ENCODE measurements around the gene REEP1. TPM values are rescaled to one million over a fixed set of nuclear protein-coding genes. Genes with fewer than 3 reads are reported as not detected.
A peak's percentile ranks its signal among the peaks of the same experiment; 100 is the strongest.

Gene REEP1
- polyA plus RNA-seq, 1 donor = 36.9 TPM

- WGBS (ENCODE audit: insufficient coverage, low lambda C conversion rate) = no CpG with 5 or more reads among the region's 3 CpGs
- Histone ChIP-seq H3K27me3 (ENCODE audit: control insufficient read depth, insufficient read depth, low read length) (no peaks in the 10 kb centered on the region), H3K4me1 (ENCODE audit: control insufficient read depth, insufficient read depth, low read length) (peaks cover 30% of the 10 kb centered on the region), H3K27ac (ENCODE audit: low read length) (no peak overlapping the region), H3K9me3 (ENCODE audit: control insufficient read depth, low read depth, low read length) (no peaks in the 10 kb centered on the region), H3K36me3 (ENCODE audit: control insufficient read depth, insufficient read depth, low read length) (no peaks in the 10 kb centered on the region), H3K4me3 (ENCODE audit: low read length) (no peak overlapping the region)
- DNase-seq = no peak
Observed at GRCh38 chr2:86370579-86370978, 33.2 kb upstream of the REEP1 start.

- H3K27ac ChIP-seq (ENCODE audit: low read length) = peak overlapping the region; percentile 76
- WGBS (ENCODE audit: insufficient coverage, low lambda C conversion rate) = no CpG with 5 or more reads among the region's 14 CpGs
Observed at GRCh38 chr2:86368161-86368824, 30.9 kb upstream of the REEP1 start.

GRCh38 chr2:86367499-86367777 is 30.0 kb upstream of the REEP1 start:
- Histone ChIP-seq H3K36me3 (ENCODE audit: control insufficient read depth, insufficient read depth, low read length) (no peaks in the 10 kb centered on the region), H3K4me3 (ENCODE audit: low read length) (no peak overlapping the region), H3K4me1 (ENCODE audit: control insufficient read depth, insufficient read depth, low read length) (peaks cover 31% of the 10 kb centered on the region), H3K9me3 (ENCODE audit: control insufficient read depth, low read depth, low read length) (no peaks in the 10 kb centered on the region), H3K27ac (ENCODE audit: low read length) (peak overlapping the region; percentile 76), H3K27me3 (ENCODE audit: control insufficient read depth, insufficient read depth, low read length) (no peaks in the 10 kb centered on the region)
- DNase-seq = no peak

More at GRCh38 chr2:86368161-86368824, 30.9 kb upstream of the REEP1 start:
- peak; percentile 24 to 55 for DNase-seq
- no peaks in the 10 kb centered on the region for H3K9me3 ChIP-seq (ENCODE audit: control insufficient read depth, low read depth, low read length)
- H3K36me3 ChIP-seq (ENCODE audit: control insufficient read depth, insufficient read depth, low read length) = no peaks in the 10 kb centered on the region
- H3K4me3 ChIP-seq (ENCODE audit: low read length) = no peak overlapping the region
- H3K27me3 ChIP-seq (ENCODE audit: control insufficient read depth, insufficient read depth, low read length) = no peaks in the 10 kb centered on the region
- peaks cover 31% of the 10 kb centered on the region for H3K4me1 ChIP-seq (ENCODE audit: control insufficient read depth, insufficient read depth, low read length)

- no peak overlapping the region for H3K4me3 ChIP-seq (ENCODE audit: low read length)
- DNase-seq = peak; percentile 32 to 73
- H3K9me3 ChIP-seq (ENCODE audit: control insufficient read depth, low read depth, low read length) = no peaks in the 10 kb centered on the region
- no peaks in the 10 kb centered on the region for H3K27me3 ChIP-seq (ENCODE audit: control insufficient read depth, insufficient read depth, low read length)
- H3K4me1 ChIP-seq (ENCODE audit: control insufficient read depth, insufficient read depth, low read length) = peaks cover 31% of the 10 kb centered on the region
- no CpG with 5 or more reads among the region's 6 CpGs for WGBS (ENCODE audit: insufficient coverage, low lambda C conversion rate)
- no peaks in the 10 kb centered on the region for H3K36me3 ChIP-seq (ENCODE audit: control insufficient read depth, insufficient read depth, low read length)
- peak overlapping the region; percentile 76 for H3K27ac ChIP-seq (ENCODE audit: low read length)
Observed at GRCh38 chr2:86366651-86367498, 29.4 kb upstream of the REEP1 start.

GRCh38 chr2:86364894-86365293 is 27.5 kb upstream of the REEP1 start:
- Histone ChIP-seq H3K27ac (ENCODE audit: low read length) (no peak overlapping the region), H3K4me1 (ENCODE audit: control insufficient read depth, insufficient read depth, low read length) (peaks cover 31% of the 10 kb centered on the region), H3K27me3 (ENCODE audit: control insufficient read depth, insufficient read depth, low read length) (no peaks in the 10 kb centered on the region), H3K4me3 (ENCODE audit: low read length) (no peak overlapping the region), H3K9me3 (ENCODE audit: control insufficient read depth, low read depth, low read length) (no peaks in the 10 kb centered on the region), H3K36me3 (ENCODE audit: control insufficient read depth, insufficient read depth, low read length) (no peaks in the 10 kb centered on the region)
- no CpG with 5 or more reads among the region's 2 CpGs for WGBS (ENCODE audit: insufficient coverage, low lambda C conversion rate)
- no peak for DNase-seq

- no CpG with 5 or more reads among the region's 7 CpGs for WGBS (ENCODE audit: insufficient coverage, low lambda C conversion rate)
- no peaks in the 10 kb centered on the region for H3K36me3 ChIP-seq (ENCODE audit: control insufficient read depth, insufficient read depth, low read length)
- DNase-seq = peak in 1 of 2 donors; percentile 50
- no peak overlapping the region for H3K27ac ChIP-seq (ENCODE audit: low read length)
- H3K27me3 ChIP-seq (ENCODE audit: control insufficient read depth, insufficient read depth, low read length) = no peaks in the 10 kb centered on the region
- no peak overlapping the region for H3K4me3 ChIP-seq (ENCODE audit: low read length)
- no peaks in the 10 kb centered on the region for H3K9me3 ChIP-seq (ENCODE audit: control insufficient read depth, low read depth, low read length)
- H3K4me1 ChIP-seq (ENCODE audit: control insufficient read depth, insufficient read depth, low read length) = peaks cover 24% of the 10 kb centered on the region
Observed at GRCh38 chr2:86360776-86361175, 23.4 kb upstream of the REEP1 start.

- Histone ChIP-seq H3K4me3 (ENCODE audit: low read length) (no peak overlapping the region), H3K4me1 (ENCODE audit: control insufficient read depth, insufficient read depth, low read length) (peaks cover 21% of the 10 kb centered on the region), H3K27me3 (ENCODE audit: control insufficient read depth, insufficient read depth, low read length) (no peaks in the 10 kb centered on the region), H3K9me3 (ENCODE audit: control insufficient read depth, low read depth, low read length) (no peaks in the 10 kb centered on the region), H3K36me3 (ENCODE audit: control insufficient read depth, insufficient read depth, low read length) (no peaks in the 10 kb centered on the region), H3K27ac (ENCODE audit: low read length) (no peak overlapping the region)
- DNase-seq = no peak
- no CpG with 5 or more reads among the region's 3 CpGs for WGBS (ENCODE audit: insufficient coverage, low lambda C conversion rate)
Observed at GRCh38 chr2:86358957-86359356, 21.5 kb upstream of the REEP1 start.

GRCh38 chr2:86357392-86357963 is 20.1 kb upstream of the REEP1 start:
- no peaks in the 10 kb centered on the region for H3K36me3 ChIP-seq (ENCODE audit: control insufficient read depth, insufficient read depth, low read length)
- H3K27me3 ChIP-seq (ENCODE audit: control insufficient read depth, insufficient read depth, low read length) = no peaks in the 10 kb centered on the region
- WGBS (ENCODE audit: insufficient coverage, low lambda C conversion rate) = 33% methylated on average over 1 of the region's 5 CpGs
- no peak overlapping the region for H3K4me3 ChIP-seq (ENCODE audit: low read length)
- H3K4me1 ChIP-seq (ENCODE audit: control insufficient read depth, insufficient read depth, low read length) = peaks cover 21% of the 10 kb centered on the region
- H3K9me3 ChIP-seq (ENCODE audit: control insufficient read depth, low read depth, low read length) = no peaks in the 10 kb centered on the region
- DNase-seq = peak; percentile 90 to 96
- H3K27ac ChIP-seq (ENCODE audit: low read length) = peak overlapping the region; percentile 80

GRCh38 chr2:86352727-86353221 is 15.3 kb upstream of the REEP1 start:
- Histone ChIP-seq H3K27me3 (ENCODE audit: control insufficient read depth, insufficient read depth, low read length) (no peaks in the 10 kb centered on the region), H3K27ac (ENCODE audit: low read length) (no peak overlapping the region), H3K36me3 (ENCODE audit: control insufficient read depth, insufficient read depth, low read length) (no peaks in the 10 kb centered on the region), H3K4me1 (ENCODE audit: control insufficient read depth, insufficient read depth, low read length) (peaks cover 15% of the 10 kb centered on the region), H3K9me3 (ENCODE audit: control insufficient read depth, low read depth, low read length) (no peaks in the 10 kb centered on the region), H3K4me3 (ENCODE audit: low read length) (no peak overlapping the region)
- WGBS (ENCODE audit: insufficient coverage, low lambda C conversion rate) = no CpG with 5 or more reads among the region's 4 CpGs
- no peak for DNase-seq

- Histone ChIP-seq H3K4me3 (ENCODE audit: low read length) (no peak overlapping the region), H3K9me3 (ENCODE audit: control insufficient read depth, low read depth, low read length) (no peaks in the 10 kb centered on the region), H3K27ac (ENCODE audit: low read length) (no peak overlapping the region), H3K36me3 (ENCODE audit: control insufficient read depth, insufficient read depth, low read length) (no peaks in the 10 kb centered on the region), H3K27me3 (ENCODE audit: control insufficient read depth, insufficient read depth, low read length) (no peaks in the 10 kb centered on the region), H3K4me1 (ENCODE audit: control insufficient read depth, insufficient read depth, low read length) (peaks cover 12% of the 10 kb centered on the region)
- DNase-seq = no peak
- no CpG with 5 or more reads among the region's 8 CpGs for WGBS (ENCODE audit: insufficient coverage, low lambda C conversion rate)
Observed at GRCh38 chr2:86352137-86352726, 14.8 kb upstream of the REEP1 start.
